ENCODE results near the gene BTNL8.

The BTNL8 gene

GRCh38 chr5:180950291-180950949 lies 51.5 kb downstream of the BTNL8 start:
- TF ChIP-seq CTCF (conservative IDR thresholded peaks at IDR 0.05) = no peak
- no peak overlapping the region for H3K27ac ChIP-seq

- no peak overlapping the region for H3K27ac ChIP-seq
- no peak for TF ChIP-seq CTCF (conservative IDR thresholded peaks at IDR 0.05)
Observed at GRCh38 chr5:180959661-180960060, 60.7 kb downstream of the BTNL8 start.

GRCh38 chr5:180960209-180960608 lies 61.2 kb downstream of the BTNL8 start:
- H3K27ac ChIP-seq = no peak overlapping the region
- no peak for TF ChIP-seq CTCF (conservative IDR thresholded peaks at IDR 0.05)

- no peak overlapping the region for H3K27ac ChIP-seq
Observed at GRCh38 chr5:180969406-180969805, 70.4 kb downstream of the BTNL8 start.

GRCh38 chr5:180970336-180970735 lies 71.4 kb downstream of the BTNL8 start:
- no peak overlapping the region for H3K27ac ChIP-seq
- no peak for TF ChIP-seq CTCF (conservative IDR thresholded peaks at IDR 0.05)

More at GRCh38 chr5:180969406-180969805, 70.4 kb downstream of the BTNL8 start:
- TF ChIP-seq CTCF (conservative IDR thresholded peaks at IDR 0.05) = no peak

GRCh38 chr5:180970875-180971274 lies 71.9 kb downstream of the BTNL8 start:
- no peak for TF ChIP-seq CTCF (conservative IDR thresholded peaks at IDR 0.05)
- no peak overlapping the region for H3K27ac ChIP-seq

- no peak overlapping the region for H3K27ac ChIP-seq
- no peak for TF ChIP-seq CTCF (conservative IDR thresholded peaks at IDR 0.05)
Observed at GRCh38 chr5:180974612-180975315, 75.8 kb downstream of the BTNL8 start.
